ENCODE data around the gene PSG5.
"Not testable (repeated sequence)": the region's sequence is repeated elsewhere in the genome, so short reads cannot be mapped to it uniquely, and the experiment has no call there.

The PSG5 gene

GRCh38 chr19:43207174-43207573, 20.8 kb upstream of the PSG5 start:
- TF ChIP-seq, protein P1, sequence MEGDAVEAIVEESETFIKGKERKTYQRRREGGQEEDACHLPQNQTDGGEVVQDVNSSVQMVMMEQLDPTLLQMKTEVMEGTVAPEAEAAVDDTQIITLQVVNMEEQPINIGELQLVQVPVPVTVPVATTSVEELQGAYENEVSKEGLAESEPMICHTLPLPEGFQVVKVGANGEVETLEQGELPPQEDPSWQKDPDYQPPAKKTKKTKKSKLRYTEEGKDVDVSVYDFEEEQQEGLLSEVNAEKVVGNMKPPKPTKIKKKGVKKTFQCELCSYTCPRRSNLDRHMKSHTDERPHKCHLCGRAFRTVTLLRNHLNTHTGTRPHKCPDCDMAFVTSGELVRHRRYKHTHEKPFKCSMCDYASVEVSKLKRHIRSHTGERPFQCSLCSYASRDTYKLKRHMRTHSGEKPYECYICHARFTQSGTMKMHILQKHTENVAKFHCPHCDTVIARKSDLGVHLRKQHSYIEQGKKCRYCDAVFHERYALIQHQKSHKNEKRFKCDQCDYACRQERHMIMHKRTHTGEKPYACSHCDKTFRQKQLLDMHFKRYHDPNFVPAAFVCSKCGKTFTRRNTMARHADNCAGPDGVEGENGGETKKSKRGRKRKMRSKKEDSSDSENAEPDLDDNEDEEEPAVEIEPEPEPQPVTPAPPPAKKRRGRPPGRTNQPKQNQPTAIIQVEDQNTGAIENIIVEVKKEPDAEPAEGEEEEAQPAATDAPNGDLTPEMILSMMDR (IDR thresholded peaks at IDR 0.05; ENCODE audit: control insufficient read depth, extremely low read depth, insufficient read depth), result peak; percentile 52
- DNase-seq (ENCODE audit: low read depth); H3K4me3 ChIP-seq (ENCODE audit: low read depth, low read length): not testable (repeated sequence)

GRCh38 chr19:43205471-43206105, 19.3 kb upstream of the PSG5 start, which contains the start of gene PSG4:
PSG4 (minus strand) TSS chr19:43205638; CDS start chr19:43205536, 102 bp downstream.
- DNase-seq (ENCODE audit: low read depth); H3K4me3 ChIP-seq (ENCODE audit: low read depth, low read length): not testable (repeated sequence)

- not testable (repeated sequence) for DNase-seq (ENCODE audit: low read depth); H3K4me3 ChIP-seq (ENCODE audit: low read depth, low read length)
Measured at GRCh38 chr19:43203611-43204010, 17.3 kb upstream of the PSG5 start.

GRCh38 chr19:43201891-43202290, 15.6 kb upstream of the PSG5 start:
- not testable (repeated sequence) for DNase-seq (ENCODE audit: low read depth); H3K4me3 ChIP-seq (ENCODE audit: low read depth, low read length)

GRCh38 chr19:43201337-43201801, 15.0 kb upstream of the PSG5 start:
- H3K4me3 ChIP-seq (ENCODE audit: low read depth, low read length); DNase-seq (ENCODE audit: low read depth): not testable (repeated sequence)

GRCh38 chr19:43198686-43199419, 12.5 kb upstream of the PSG5 start:
- not testable (repeated sequence) for DNase-seq (ENCODE audit: low read depth); H3K4me3 ChIP-seq (ENCODE audit: low read depth, low read length)

- H3K4me3 ChIP-seq (ENCODE audit: low read depth, low read length); DNase-seq (ENCODE audit: low read depth): not testable (repeated sequence)
Measured at GRCh38 chr19:43197666-43198397, 11.5 kb upstream of the PSG5 start.

DNA sequence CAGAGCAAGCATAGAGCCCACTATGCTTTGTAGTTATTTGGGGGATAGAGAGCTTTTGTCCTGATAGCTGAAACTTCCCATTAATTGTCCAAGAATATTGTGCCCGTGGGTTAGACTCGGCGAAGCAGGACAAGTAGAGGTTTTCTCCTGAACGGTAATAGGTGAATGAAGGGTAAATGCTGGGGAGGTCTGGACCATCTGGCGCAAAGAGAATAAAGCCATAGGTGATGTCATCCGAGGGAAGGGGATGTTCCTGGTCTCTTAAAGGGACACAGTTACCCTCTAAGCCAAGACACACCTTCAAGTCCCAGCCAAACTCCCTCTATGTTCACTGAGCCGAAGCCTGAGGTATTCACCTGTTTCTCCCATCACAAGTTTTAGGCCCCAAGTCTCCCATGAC, 8.1 kb upstream of the PSG5 start:
- not testable (repeated sequence) for H3K4me3 ChIP-seq (ENCODE audit: low read depth, low read length); DNase-seq (ENCODE audit: low read depth)

DNA sequence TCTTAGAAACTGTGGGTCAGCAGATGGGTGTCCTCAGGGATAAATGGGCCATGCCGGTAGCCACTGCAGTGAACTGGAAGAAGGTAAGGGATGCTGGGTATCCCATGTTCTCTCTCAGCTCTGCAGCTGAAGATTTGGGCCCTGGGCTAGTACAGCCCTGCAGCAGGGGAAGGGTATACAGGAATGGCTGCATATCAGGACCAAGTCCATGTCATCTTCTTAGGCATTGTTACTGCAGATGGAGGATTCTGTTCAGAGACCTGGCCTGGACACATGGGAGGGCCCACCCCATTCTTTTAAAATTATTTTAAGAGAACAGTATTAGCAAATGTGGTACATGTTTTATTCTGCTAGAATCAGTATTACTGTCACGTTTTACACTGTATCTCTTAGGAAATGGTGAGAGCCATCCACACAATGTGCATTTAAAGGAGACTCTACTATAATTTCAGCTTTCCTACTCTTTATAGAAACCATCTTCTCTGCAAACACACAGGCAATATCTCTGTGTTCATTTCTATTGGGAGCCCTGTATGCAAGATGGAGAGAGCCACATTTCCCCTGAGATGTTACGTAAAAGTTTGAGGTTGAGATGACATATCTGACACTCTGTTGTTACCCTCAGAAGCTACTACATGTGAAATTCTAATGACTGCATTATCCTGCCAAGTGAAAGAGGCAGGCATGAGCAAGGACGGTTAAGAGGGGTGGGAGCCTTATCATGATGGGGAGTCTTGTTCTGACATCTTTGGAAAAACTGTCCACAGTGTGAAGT, 6.2 kb upstream of the PSG5 start:
- not testable (repeated sequence) for H3K4me3 ChIP-seq (ENCODE audit: low read depth, low read length); DNase-seq (ENCODE audit: low read depth)

GRCh38 chr19:43188092-43188491, 1.8 kb upstream of the PSG5 start:
- not testable (repeated sequence) for H3K4me3 ChIP-seq (ENCODE audit: low read depth, low read length); DNase-seq (ENCODE audit: low read depth)
- TF ChIP-seq, protein P1 (IDR thresholded peaks at IDR 0.05; ENCODE audit: control insufficient read depth, extremely low read depth, insufficient read depth), result peak; percentile 22; the same call in 1 of the 2 replicates

DNA sequence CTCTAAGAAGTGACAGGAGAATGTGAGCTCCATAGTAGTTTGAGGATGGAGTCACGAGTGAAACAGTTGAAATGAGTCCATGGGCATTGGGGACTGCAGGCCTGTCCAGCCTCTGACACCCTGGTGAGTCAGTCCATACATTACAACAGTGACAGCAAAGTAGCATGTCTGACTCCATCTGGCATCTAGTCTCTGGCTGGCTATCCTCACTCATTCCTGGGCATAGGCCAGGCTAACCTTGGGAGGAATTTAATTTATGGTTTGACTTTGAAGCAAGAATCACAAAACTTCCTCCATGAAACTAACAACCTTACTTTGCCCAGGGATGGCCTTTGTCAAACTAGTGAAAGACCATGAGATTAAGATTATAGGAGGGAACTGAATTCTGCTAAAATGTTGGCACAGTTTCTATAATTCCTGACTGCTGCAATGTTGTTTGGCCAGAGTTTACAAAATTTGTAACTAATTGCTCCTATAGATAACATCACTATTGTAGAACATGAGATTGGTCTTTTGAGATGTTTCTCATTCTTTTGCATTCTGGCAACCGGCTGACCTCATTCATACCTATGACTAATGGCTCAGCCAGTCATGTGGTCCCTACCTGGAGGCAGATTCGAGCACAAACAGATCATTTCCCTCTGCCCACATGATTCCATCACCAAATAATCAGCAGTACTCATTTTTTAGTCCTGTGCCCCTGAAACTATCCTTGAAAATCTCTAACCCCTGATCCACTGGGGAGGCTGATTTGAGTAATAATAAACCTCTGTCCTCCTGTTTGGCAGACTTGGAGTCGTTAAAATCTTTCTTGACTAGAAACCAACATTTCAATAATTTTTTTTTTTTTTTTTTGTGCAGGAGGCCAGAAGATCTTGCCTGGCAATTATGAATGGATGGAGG, 4.2 kb downstream of the PSG5 start:
- DNase-seq (ENCODE audit: low read depth); H3K4me3 ChIP-seq (ENCODE audit: low read depth, low read length): not testable (repeated sequence)

- not testable (repeated sequence) for H3K4me3 ChIP-seq (ENCODE audit: low read depth, low read length)
Measured at GRCh38 chr19:43179569-43180147, 6.7 kb downstream of the PSG5 start.

DNA sequence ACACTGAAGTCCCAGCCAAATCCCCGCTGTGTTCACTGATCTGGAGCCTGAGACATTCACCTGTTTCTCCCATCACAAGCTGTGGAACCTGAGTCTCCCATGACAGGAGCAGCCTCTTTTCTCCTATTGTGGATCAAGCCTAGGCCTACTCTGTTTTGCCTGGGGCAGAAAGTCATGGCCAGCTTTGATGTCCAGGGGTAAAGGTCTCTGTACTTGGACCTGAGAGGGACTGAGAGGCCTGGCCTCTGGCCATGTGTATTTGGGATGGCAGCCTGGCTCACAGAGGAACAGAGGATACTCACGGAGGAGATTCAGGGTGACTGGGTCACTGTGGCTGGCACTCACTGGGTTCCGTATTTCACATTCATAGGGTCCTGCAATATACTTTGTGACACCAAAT, 7.8 kb downstream of the PSG5 start:
- DNase-seq (ENCODE audit: low read depth); H3K4me3 ChIP-seq (ENCODE audit: low read depth, low read length): not testable (repeated sequence)

More at GRCh38 chr19:43179569-43180147, 6.7 kb downstream of the PSG5 start:
- DNase-seq (ENCODE audit: low read depth), result not testable (repeated sequence)

DNA sequence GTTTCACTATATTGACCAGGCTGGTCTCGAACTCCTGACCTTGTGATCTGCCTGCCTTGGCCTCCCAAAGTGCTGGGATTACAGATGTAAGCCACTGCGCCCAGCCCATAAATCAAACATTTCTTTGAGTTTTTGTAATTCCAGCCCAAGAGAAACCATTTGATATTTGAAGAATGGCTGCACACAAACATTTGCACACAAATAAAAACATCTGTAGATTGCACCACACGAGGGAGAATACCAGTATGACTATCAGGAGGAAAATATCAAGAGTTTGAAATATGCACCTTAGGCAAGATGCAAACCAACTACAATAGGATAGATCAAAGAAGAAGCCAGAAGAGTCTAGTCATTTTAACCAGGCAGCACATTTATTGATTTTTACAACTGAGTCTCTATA, 20.4 kb downstream of the PSG5 start:
- not testable (repeated sequence) for H3K4me3 ChIP-seq (ENCODE audit: low read depth, low read length); DNase-seq (ENCODE audit: low read depth)

Measured in LNCaP clone FGC (cell line).